HG03095 (cell line): ENCODE data around the gene QRFP.

Source experiments
- ATAC-seq: cut with Tn5 transposase; IDR thresholded peaks from one replicate; pipeline ENCODE4 v1.9.1; 2021; ENCODE audit warnings: moderate library complexity; ENCODE audit not compliant: unreplicated experiment

Gene QRFP, protein sequence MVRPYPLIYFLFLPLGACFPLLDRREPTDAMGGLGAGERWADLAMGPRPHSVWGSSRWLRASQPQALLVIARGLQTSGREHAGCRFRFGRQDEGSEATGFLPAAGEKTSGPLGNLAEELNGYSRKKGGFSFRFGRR

DNA sequence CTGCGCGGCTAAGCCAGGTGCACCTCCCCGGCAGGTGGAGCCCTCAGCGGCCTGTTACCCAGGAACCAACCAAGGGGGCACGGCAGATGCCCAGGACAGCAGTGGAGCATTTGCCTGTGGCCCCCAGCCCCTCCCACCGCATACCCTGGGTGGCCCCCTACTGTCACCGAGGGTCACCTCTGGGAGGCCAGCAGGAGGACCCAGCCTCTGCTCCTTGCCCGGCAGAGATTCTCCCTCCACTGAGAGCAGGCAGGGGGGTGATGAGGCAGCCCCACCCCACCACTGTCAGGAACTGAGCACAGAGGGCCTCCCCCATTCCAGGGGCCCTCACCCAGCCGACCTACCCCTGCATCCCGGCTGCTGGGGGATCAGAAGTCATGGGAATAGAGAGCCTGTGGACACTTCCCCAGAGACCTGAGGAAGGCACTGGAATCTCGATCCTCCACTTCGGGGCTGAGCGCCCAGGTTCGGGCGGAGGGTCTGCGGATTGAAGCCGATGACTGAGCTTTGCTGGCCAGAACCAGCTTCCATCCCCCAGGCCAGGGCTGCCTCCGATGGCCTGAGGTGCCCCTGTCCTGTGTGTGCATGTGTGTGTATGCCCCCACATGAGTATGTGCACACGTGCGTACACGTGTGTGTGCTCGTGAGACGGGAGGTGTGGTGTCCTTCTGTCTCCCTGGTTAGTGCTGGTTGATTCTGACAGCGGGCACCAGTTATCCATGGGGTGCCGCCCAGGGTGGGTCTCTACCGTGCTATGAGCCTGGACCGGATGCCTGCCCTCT, at the start of gene QRFP:
Gene QRFP, minus strand, starts transcription at position 580 of the 782 bp plus-strand sequence. CDS start 2,974 bp downstream, outside the sequence.
- no peak for ATAC-seq

DNA sequence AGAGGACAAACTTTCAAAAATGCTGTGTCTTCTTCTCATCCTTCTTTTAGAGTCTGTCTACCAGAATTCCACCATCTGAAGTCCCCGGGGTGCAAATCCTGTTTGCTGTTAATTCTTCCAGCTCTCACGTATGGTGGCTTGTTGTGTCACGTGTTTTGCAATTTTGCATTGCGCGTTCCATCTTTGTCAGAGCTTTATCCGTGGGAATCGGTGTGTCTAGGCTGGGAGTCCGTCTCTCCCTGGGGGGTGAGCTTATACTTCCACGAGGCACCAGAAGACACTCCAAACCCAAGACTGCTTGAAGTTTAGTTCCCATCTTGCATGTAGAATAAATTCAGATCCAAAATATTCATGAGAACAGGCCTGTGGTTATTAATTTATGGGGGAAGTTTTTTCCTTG, 48.6 kb upstream of the QRFP start:
- ATAC-seq, result no peak

DNA sequence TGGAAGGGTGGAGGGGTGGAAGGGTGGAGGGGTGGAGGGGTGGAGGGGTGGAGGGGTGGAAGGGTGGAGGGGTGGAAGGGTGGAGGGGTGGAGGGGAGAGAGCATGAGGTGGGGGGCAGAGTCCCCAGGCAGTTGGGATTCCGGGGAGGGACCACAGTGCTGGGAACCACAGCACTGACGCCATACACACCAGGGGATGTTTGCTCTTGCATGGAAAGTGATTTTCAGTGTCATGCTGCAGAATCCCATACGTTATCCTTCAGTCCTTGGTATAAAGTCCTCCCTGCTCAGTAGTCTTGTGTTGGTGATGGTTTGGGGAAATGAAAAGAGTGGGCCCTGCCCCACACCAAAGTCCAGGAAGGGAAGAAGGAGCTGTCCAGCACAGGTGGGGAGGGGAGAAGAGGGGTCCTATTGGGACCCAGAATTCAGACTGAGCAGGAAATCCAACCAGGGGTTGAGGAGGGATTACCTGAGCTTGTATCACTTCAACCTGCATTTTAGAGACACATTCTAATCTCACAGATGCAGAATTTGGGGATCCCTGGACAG, 48.0 kb upstream of the QRFP start:
- ATAC-seq, result no peak

DNA sequence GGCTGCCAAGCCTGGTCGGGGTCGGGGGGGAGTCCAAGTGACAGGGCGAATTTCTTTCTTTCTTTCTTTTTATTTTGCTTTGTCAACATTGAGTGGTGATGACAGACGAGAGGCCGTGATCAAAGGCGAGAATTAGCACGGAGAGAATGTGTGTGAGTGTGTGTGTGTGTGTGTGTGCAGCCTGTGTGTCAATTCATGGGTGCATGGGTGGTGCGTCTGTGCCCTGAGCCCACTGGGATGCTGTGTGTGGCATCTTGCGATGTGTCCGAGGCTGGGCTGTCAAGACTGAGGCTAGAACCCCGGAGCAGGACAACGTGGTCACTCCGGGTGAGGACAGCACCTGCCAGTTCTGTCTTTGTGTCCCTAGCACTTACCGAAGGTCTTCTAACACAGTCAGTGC, 47.2 kb upstream of the QRFP start:
- no peak for ATAC-seq

DNA sequence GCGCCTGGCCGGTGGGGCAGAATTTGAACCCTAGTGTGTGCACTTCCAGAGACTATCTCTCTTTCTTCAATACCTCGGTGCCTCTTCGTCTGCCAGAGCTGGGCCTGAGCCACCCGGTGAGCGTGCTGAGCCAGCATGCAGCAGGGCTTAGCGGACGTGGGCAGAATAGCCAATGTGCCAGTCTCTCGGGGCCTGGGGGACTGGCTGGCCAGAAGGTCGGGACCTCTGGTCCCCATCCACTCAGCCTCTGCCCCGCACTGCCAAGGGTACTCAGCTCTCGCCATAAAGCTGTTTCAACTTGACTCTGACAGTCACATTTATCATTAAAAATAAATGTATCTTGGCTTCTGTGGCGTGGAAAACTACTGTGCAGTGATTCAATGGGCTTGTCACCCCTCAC, 46.6 kb upstream of the QRFP start:
- ATAC-seq, result no peak

DNA sequence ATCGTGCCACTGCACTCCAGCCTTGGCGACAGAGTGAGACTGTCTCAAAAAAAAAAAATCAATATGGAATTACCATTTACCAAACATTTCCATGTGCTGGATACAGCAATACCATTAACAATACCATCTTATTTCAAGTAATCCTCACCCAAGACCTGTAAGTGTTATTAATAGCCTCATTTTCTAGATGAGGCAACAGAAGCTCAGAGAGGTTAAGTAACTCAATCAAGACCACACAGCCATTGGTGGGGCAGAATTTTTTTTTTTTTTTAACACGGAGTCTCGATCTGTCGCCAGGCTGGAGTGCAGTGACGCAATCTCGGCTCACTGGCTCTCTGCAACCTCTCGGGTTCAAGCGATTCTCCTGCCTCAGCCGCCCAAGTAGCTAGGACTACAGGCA, 46.1 kb upstream of the QRFP start:
- no peak for ATAC-seq

DNA sequence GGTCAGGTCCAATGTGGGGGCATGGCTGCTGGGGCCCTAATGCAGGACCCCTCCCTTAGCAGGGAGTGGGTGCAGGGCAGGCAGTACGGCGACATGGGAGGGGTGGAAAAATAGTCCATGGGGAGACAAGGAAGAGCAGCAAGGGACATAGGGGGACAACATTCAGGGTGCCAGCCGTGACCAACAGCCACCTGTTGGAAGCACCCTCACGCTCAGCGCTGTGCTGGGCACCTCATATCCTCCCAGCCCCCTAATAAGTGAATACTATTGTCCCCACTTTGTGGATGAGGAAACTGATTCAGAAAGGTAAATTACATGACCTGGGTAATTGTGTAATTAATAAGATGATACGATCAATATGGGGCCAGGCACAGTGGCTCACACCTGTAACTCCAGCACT, 45.5 kb upstream of the QRFP start:
- no peak for ATAC-seq

DNA sequence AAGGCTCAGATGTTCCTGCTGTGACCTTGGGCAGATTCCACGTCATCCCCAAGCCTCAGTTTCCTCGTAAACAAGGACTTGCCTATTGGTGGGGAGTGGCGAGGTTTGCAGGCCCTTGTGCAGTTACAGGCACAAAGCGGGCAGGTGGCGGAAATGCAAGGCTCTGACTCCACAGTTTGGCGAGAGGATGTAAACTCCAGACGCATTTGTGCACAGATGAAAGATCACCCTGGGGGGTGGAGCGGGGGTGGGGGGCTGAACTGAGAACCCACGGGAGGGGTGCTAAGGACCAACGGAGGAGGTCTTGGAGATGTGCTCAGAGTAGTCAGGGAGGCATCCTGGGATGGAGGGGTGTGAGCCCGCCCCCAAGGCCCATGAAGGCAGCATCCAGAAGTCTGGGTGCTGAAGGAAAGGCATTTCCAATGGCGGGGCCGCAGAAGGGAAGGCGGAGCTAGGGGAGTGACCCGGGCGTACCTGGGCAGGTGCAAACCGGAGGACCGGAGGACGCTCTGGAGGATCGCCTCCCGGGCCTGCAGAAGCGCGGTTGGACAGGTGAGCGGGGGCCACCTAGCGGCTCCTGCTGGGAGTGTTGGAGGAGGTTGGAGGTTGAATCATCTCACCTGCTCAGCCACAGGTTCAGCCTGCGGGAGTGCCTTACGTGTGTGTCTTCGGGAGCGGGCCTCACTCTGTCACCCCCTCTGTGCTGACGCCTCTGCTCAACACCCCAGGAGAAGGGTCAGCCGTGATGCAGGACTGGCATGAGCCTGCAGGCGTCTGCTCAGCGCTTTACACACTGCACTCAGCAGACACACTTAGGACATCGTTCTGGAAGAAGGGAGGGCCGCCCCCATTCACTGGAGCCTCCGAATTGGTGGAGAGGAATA, 44.3 kb upstream of the QRFP start:
- no peak for ATAC-seq

DNA sequence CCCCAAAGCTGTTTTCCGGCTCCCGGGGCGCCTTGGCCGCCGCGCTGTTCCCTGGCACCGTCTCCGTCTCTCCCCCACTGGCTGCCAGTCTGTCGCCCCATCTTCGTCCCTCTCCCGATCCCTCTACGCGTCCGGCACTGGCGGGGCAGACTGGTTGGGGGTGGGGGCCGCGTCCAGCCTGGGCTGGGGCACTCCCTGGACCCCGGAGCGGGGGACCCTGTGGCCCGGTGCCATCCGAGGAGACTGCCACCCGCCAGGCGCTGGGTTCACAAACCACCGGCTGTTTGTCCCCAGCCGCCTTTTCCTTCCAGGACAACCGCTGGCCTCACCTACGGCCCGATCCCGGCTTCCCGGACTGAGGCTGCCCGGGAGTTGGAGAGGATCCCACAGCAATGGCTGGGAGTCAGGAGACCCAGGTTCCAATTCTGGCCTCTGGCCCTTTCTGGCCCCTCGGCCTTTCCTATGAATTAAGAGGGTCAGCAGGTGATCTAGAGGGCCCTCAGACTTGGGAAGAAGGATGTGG, 43.5 kb upstream of the QRFP start:
- no peak for ATAC-seq

DNA sequence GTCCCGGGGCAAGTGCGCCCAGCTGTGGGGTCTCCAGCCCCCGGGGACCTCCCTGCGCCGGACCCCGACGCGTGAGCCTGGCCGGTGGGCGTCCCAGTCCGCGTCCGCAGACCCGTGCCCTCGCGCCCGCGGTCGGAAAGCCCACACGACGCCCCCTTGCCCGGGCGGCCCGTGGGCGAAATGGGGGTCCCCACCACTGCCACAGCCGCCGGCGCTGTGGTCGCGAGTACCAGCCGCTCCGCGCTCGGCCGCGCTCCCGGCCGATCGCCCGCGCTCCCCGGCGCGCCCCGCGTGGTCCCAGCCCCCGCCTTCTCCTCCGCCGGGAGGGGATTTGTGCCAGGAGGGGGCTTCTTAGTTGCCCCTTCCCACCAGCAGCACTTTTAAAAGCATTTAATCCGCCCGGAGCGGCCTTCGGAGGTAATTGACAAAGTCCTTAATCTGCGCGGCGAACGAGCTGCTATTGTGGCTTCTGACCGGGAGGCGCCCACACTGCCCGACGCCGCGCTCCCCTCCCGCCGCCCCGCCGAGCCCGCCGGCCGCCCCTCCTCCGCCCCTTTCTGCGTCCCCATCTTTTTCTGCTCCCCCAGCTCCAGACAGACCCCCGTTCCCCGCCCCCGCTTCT, 42.9 kb upstream of the QRFP start:
- ATAC-seq, result no peak

DNA sequence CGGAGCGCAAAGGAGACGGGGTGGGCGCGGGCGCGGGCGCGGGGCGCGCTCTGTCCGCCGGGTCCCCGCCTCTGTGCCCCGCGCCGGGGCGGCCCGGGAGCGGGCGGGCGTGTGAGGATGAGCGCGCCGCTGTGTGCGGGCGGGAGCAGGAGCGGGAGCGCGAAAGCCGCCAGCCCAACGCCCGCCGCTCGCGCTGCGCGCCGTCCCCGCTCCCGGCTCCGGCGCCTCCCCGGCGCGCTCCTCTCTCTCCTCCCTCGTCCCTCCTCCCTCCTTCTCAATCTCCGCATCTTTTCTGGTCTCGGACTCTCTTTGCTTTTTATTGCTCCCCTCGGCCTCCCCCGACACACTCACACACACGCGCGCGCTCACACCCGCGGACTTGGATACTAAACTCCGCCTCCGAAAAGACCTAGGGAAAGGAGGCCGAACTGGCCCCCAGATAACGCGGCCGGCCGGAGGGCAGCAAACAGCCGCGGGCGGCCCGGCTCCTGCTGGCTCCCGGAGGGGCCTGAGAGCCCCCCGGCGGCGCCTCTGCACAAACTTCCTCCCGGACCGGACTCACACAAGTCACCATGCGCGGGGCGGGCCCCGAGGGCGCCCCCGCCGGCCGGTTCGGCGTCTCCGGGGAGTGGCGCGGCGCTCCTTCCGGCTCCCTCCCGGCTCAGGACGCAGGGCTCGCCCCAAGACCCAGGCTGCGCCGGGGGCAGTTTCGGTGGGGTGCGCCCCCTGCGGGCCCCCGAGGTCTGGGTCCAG, 42.2 kb upstream of the QRFP start, which contains the start of gene FIBCD1:
Gene FIBCD1, minus strand, starts transcription at position 596 of the 753 bp plus-strand sequence. CDS start 640 bp downstream, outside the sequence.
- ATAC-seq, result no peak

DNA sequence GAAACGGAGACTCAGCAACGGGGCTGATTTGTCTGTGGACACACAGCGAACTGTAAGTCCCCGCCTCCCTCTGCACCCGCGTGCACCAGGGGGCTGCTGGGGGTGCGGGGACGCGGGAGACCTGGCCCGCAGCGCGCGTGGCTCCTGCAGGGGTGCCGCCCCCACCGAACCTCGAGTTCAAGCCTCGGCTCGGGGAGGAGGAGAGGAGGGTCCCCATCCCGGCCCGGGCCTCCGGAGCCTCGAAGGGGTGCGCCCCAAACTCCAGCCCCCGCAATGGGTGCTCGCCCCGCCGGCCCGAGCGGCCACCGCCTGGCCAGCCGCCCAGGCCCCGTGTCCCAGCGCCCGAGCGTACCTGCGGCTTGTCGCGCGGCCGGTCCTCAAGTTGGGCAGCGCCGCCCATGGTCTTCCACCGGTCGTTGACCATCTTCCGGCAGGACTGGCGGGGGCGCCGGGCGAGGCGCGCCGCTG, 41.6 kb upstream of the QRFP start:
- no peak for ATAC-seq

DNA sequence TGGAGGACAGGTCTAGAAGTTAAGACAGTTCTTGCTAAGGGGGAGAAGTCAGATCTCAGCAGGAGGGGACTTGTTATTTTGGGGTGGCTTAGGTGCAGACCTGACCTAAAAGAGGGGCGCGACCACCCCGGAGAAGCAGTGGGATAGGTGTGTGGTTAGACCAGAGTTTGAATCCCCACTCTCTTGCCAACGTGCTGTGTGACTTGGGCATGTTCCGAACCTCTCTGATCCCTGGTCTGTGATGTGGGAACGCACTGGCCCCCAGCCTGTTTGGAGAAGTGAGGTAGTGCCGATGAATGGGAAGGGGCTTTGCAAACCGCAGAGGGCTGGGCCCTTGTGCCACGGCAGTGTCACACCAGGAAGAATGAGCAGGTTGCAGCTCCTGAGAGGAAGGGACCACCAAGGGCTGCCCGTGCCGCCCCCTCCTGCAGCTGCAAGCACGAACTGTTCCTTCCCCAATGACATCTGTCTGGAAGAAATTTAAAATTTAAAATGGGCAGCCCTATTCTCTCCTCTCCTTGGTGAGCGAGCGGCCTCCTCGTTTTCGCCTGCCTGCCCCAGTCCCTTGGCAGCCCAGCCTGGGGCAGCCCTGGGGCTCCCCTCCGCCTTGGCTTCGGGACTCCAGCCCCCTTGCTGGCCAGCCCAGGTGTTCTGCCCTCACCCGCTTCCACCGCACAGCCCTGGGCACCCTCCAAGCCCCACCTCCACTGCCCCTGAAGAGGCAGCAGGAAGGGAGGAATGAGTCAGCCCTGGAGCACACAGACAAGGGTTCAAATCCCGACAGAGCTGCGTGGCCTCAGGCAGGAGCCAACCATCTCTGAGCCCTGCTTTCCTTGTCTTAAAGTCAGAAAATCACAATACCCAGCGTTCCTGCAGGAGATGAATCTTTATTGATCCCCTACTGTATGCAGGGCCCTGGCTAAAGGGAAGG, 40.8 kb upstream of the QRFP start:
- ATAC-seq, result no peak

DNA sequence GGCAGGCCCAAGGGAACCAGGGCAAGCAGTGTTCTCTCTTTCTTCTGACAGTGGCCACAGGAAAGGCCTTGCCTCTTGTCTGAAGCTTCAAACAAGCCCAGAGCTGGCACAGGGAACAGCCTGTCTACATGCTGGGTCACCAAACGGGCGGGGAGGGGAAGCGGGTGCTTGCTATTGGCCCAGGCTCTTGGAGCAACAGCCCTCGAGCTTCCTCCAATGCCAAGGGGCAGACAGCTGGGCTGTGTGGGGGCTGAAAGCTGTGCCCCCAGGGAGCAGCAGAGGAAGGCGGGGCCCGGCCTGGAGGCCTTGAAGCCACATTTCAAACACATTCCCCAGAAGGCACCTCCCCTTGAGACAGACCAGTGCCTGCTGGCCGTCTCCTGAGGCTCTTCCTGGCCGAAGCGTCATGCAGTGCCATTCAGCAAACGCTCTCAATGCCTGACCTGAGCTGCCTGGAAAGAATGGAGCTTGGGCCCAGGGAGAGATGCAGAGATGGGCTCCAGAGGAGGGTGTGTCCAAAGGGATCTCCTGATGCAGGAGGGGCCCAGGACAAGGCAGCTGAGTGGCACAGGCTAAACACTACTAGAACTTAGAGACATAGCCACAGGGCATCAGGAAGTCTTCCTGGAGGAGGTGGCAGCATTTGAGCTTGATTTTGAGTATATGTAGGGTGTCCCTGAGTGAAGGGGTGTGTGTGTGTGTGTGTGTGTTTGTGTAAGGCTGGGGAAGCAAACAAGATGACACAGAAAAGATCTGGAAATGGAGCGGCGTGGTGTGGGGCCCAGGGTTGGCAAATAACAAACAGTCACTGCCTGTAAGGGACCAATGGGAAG, 39.9 kb upstream of the QRFP start:
- no peak for ATAC-seq

DNA sequence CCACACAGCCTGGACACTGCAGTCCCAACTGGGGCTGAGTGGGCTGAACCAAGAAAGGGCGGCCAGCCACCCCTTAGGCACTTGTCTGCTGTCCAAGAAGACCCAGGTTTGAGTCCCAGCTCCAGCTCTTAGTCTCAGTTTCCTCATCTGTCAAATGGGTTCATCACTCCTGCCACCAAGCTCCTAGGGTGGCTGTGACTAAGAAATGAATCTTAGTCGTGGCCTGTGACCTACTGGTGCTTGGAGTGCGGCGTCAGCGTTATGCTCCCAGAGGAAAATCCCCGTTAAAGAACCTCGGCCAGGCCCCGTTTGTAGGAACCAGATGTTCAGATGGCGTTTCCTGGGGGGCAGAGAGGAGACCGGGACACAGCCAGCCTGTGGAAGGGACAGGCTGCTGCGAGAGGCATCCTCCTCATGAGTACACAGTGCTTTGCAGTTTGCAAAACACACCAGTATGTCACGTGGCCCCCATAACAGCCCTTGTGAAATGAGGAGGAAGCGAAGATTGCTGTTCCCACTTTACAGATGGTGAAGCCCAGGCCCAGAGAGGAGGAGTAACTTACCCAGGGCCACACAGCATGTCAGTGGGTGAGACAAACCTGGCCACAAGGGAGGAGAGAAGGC, 39.1 kb upstream of the QRFP start:
- no peak for ATAC-seq

DNA sequence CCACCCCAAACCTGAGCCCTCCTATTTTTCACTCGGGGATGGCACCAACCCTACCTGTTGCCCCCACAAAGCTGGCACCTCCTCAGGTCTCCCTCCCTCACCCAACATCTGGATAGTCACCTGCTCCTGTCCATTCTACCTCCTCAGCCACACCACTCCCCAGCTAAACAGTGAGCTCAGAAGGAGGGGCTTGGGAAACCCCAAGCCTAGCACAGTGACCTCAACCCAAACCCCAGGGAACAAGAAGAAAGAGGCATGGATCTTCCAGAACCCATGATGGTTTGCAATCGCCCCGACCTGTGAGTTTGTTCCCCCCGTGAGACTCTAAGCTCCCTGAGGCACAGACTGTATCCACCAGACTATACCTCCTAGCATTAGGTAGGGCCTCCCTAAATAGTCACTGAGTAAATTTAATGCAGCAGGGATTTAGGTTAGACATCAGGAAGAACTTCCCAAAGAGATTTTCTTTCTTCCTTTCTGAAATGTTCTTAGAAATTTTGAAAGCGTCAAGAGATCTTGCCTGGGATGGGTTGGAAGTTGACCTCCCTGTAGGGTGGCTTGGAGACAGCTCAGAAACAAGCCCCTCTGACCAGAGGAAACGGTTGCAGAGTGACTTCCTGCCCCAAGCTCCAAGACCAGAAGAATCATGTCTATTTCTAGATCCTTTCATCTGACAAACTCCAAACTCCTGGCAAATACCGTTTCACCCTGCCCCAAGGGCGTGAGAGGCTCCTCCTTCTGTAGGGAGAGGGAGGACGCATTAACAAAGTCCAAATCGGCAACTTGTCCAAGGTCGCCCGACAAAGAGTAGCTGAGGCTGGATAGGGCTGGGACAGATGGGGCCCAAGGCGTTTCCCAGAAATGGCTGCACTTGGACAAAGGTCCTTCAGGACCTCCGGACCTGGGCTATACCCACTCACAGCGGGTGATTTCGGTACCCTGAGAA, 38.4 kb upstream of the QRFP start:
- no peak for ATAC-seq
